Nucleus accumbens (tissue), 56 donors: ENCODE measurements around the gene ZBTB49.

ENCODE experiments used
- DNase-seq, 56 donors: peaks; one replicate each; lab custom pipeline; 2025; lab: John Stamatoyannopoulos, UW

The ZBTB49 gene

GRCh38 chr4:4350909-4351308, 60.9 kb downstream of the ZBTB49 start:
- DNase-seq = no peak

DNA sequence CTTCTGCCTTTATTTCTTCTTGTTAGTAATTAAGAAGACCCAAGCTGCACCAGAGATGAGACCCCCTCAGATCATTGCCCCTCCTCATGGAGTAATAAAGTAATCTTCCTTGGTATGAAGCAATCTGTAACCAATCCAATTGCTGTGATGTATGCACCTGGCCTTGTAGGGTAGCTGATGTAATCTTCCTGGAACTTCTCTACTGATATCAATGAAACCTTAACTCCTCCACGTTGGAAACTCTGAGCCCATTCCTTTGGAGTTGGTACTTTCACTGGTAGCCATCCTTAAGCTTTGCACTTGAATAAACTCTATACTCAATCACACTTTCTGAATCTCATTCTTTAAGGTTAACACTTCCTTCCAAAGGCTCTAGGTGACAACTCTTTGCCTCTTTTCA, 65.3 kb downstream of the ZBTB49 start:
- no peak for DNase-seq

DNA sequence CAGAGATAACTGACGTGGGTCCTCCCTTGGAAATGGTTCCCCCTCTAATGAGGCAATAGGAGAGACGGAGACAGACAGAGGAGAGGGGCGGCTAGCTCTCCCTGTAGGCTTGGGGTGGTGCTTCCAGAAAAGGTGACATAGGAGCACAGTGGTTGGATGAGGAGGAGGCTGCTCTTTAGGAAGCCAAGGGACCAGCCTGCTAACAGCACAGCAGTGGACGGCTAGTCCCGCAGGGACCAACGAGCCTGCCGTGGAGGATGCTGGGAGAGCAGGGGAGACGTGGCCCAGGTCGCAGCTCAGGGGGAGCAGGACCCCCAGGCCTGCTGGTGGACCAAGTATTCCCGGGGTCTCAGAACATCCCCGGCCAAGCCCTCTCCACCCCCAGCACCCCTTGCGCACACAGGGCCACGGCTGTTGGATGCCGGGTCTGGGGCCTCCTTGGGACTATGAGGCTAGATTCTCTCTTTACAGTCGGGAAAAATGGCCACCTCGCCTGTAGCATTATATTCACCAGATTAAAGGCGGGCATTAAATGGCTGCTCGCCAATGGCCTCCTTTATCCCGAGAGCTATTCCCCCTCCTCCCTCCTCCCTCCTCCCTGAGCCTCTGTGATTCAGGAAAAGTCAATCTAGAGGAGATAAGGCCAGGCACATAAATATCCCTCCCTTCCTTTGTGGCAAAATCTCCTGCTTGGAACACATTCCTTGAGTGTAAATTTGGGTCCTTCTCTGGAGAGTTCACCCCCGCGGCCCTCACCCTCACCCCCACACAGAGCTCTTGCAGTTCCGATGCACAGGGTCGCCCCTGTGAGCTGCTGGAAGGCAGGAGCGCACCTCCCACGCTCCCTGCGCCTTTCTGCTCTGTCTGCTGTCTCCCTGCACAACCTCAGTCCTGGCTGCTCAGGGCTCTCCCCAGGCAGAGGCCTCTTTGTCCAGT, 66.3 kb downstream of the ZBTB49 start:
- peak in 2 of 56 donors; percentile 7 to 16 for DNase-seq

DNA sequence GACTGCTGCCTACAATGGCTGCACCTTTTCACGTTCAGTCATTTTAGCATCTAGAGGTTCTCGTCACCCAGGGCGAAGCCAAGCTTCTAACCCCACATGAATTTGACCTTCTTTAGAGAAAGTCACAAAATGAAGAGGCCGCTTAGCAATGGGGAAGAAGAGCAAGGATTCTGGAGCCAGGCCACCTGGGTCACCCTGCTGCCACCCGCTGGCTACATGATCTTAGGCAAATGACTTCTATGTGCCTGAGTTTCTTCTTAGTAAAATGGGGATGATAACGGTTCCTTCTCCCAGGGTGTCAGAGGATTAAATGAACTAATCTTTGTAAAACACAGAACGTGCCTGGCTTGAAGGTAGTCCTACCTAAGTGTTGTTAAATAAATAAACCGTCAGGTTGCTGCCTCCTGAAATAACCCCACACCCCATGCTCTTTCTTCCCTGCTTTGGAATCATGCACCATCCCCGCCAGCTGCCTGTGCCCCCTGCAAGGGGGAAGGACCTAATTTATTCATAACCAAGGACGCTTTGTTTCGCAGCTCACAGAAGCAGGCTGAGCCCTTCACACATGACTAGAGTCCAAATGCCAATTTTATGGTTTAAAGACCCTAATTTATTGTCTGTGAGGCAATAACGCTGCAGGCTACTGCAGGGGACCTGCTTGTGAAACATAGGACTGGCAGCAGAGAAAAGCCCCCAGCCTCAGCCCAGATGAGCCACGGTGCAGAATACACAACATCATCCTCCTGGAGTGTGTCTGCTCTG, 68.2 kb downstream of the ZBTB49 start:
- DNase-seq = no peak

- DNase-seq = peak in 1 of 56 donors; percentile 51
Measured at GRCh38 chr4:4361883-4362282, 71.8 kb downstream of the ZBTB49 start.

DNA sequence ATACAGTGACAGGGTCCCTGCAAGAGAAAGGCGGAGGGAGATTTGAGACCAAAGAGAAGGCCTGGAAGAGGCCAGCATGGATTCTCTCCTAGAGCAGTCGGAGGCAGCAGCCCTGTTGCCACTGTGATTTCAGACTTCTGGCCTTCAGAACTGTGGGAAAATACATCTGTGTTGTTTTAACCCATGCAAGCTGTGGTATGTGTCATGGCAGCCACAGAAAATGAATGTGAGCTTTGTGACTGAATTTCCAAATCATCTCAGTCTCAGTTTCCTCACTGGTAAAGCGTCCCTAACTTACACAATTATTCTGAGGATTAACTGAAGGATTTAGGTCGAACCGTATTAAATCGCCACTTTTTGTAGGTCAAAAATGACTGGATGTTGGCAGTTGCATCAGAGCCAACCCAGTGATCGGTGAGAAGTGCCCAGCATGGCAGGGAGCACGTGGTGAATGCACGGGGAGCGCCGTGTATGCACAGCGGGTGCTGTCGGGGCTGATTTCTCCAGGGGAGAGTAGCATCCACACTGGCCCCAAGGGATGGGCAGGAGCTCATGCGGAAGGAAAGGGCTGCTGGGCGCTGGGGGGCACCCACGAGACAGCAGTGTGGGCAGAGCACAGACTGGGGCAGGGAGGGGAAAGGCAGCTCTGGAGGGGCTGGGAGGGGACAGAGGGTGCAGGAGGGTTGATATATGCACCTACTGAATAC, 73.1 kb downstream of the ZBTB49 start:
- no peak for DNase-seq

DNA sequence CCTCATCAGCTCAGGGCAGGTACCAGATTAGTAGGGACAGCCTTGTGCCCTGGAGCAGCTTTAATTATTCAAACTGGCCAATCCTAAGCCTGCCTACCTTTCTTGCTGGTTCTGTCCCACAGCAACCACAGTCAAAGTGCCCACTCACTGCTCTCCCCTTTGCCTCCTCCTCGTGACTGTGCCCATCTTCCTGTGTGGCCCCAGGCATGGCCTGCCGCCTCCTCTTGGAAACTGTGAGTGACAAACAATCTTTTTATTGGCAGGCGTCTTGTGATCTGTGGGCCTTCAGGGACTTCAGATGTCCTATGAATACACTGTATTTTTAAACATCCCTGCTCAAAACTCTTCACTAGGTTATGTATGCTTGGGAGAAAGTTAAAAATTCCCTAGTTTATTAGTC, 74.0 kb downstream of the ZBTB49 start:
- no peak for DNase-seq

- no peak for DNase-seq
Measured at GRCh38 chr4:4364486-4365208, 74.6 kb downstream of the ZBTB49 start.

- no peak for DNase-seq
Measured at GRCh38 chr4:4368809-4369580, 78.9 kb downstream of the ZBTB49 start.
